ENCODE results near the gene ISOC2. TPM values are rescaled to one million over a fixed set of nuclear protein-coding genes. Genes with fewer than 3 reads are reported as not detected.

ISOC2 gene
- total RNA-seq, 1 donor: 41.3 TPM

- no peak overlapping the region for H3K4me3 ChIP-seq (ENCODE audit: low read depth, low read length)
- DNase-seq (ENCODE audit: low read depth): peak; percentile 86
- TF ChIP-seq CTCF (IDR thresholded peaks at IDR 0.05; ENCODE audit: insufficient read depth, low read length): peak; percentile 80
Measured at GRCh38 chr19:55467236-55468053, 6.0 kb upstream of the ISOC2 start.

DNA sequence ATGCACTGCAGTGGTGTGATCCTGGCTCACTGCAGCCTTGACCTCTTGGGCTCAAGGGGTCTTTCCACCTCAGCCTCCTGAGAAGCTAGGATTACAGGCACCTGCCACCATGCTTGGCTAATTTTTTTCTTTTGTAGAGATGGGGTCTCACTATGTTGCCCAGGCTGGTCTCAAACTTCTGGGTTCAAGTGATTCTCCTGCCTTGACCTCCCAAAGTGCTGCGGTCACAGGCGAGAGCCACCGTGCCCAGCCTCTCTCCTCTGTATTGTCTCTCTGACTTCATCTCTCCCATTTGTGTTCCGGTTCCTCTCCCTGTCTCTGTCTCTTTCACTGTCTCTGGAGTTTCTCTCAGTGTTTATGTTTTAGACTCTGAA lies 4.8 kb upstream of the ISOC2 start:
- no peak for DNase-seq (ENCODE audit: low read depth)
- TF ChIP-seq CTCF (IDR thresholded peaks at IDR 0.05; ENCODE audit: insufficient read depth, low read length): no peak
- no peak overlapping the region for H3K4me3 ChIP-seq (ENCODE audit: low read depth, low read length)

DNA sequence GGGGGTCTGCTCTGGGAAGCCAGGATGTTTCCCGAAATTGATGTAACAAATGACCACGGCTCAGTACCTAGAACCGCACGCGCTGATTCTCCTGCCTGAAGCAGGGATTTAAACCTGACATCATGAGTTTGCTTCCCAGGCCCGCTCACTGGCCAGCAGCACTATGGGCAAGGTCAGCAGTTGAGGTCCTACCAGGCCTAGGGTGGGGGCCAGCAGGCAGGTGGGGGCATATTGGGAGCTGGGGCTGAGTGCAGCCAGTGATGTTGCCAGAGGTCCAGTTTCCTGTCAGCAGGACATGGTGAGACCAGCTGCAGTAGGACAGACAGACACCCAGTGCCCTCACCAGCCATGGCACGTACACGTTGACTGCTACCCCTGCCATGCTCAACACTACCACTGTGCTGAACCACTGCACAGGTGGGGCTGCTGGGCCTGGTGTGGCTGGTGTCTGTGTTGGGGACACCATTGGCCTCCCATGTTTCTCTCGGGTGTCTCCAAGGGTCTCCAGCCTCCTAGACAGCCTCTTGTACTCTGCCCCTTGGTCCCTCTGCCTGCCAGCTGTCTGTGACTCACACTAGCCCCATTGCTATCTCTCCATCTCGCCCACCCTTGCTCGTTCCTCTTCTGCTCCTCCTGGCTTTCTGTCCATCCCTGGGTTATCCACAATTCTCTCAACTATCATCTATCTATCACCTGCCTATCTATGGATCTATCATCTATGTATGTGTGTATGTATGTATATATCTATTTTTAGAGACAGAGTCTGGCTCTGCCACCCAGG lies 4.2 kb upstream of the ISOC2 start:
- no peak for DNase-seq (ENCODE audit: low read depth)
- H3K4me3 ChIP-seq (ENCODE audit: low read depth, low read length): no peak overlapping the region
- no peak for TF ChIP-seq CTCF (IDR thresholded peaks at IDR 0.05; ENCODE audit: insufficient read depth, low read length)

DNA sequence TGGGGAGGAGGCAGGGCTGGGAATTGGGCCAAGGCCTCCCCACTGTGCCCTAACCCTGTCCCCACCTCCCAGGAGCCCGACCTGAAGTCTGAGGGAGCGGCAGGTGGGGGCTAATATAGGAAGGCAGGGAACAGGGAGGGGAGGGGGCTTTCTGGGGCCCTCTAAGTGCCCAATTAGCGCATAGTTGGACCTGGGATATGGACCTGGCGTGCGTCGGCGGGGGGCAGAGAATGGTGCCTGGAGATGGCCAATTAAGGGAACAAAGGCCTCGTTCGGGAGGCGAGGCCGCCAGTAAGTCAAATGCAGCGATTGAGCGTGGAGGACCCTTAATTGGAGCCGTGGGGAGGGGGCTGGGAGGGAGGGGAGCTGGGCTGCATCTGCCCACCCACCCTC lies 3.2 kb upstream of the ISOC2 start, which contains the start of gene C19orf85:
Gene C19orf85, minus strand, starts transcription at position 90 of the 393 bp plus-strand sequence. CDS start 197 bp downstream, outside the sequence.
- H3K4me3 ChIP-seq (ENCODE audit: low read depth, low read length): no peak within 1 kb of the TSS
- no peak for DNase-seq (ENCODE audit: low read depth)
- TF ChIP-seq CTCF (IDR thresholded peaks at IDR 0.05; ENCODE audit: insufficient read depth, low read length): no peak

GRCh38 chr19:55464039-55464661 lies 2.7 kb upstream of the ISOC2 start:
- no peak overlapping the region for H3K4me3 ChIP-seq (ENCODE audit: low read depth, low read length)
- TF ChIP-seq CTCF (IDR thresholded peaks at IDR 0.05; ENCODE audit: insufficient read depth, low read length): no peak
- DNase-seq (ENCODE audit: low read depth): no peak

- TF ChIP-seq CTCF (IDR thresholded peaks at IDR 0.05; ENCODE audit: insufficient read depth, low read length): no peak
- no peak overlapping the region for H3K4me3 ChIP-seq (ENCODE audit: low read depth, low read length)
- no peak for DNase-seq (ENCODE audit: low read depth)
Measured at GRCh38 chr19:55463583-55464031, 2.2 kb upstream of the ISOC2 start.
